A549 (cell line): ENCODE measurements around the gene C5orf63. TPM values are rescaled to one million over a fixed set of nuclear protein-coding genes. Genes with fewer than 3 reads are reported as not detected.

Experiments
- ATAC-seq, 2 experiments: fragments of 200-7000 bp in 1 of 2; fragments of >200 bp in 1 of 2; cut with Nextera tagmentation in 1 of 2; cut with Tn5 transposase in 1 of 2; 3 replicates each; pipeline versions ENCODE4 v1.8.0 to v1.9.1; 2018 to 2020; ENCODE audit warnings: mild to moderate bottlenecking in 1 of 2, moderate library complexity in 1 of 2
- CTCF ChIA-PET: fragments of 300-600 bp; sonication (Branson Sonifier 250); formaldehyde crosslinking; extraction: SDS; loops from one replicate; lab custom pipeline; 2021; ENCODE audit warnings: antibody characterized with exemption, inconsistent platforms; lab: Yijun Ruan, JAX
- POLR2A ChIA-PET: fragments of 350-600 bp; formaldehyde crosslinking; extraction: SDS; loops from one replicate; lab custom pipeline; 2021; ENCODE audit warnings: antibody characterized with exemption, inconsistent platforms; lab: Yijun Ruan, JAX
- DNase-seq, 2 experiments: peaks; one replicate each; pipeline versions ENCODE4 v3.0.0 to v3.0.0-alpha.2; 2011 to 2016; ENCODE audit warnings: low read depth in 1 of 2, low spot score in 1 of 2
- FAIRE-seq: peaks from 2 replicates; lab custom pipeline; 2011; peaks lifted over from hg19 to GRCh38; lab: Jason Lieb, UNC
- H3K27ac ChIP-seq, 2 experiments: fragments of >200 bp; sonication (Bioruptor Twin); formaldehyde crosslinking; 3 replicates each; pipeline ENCODE4 v1.5.1; 2016 to 2017
- H3K4me1 ChIP-seq: fragments of >200 bp; sonication (Bioruptor Twin); formaldehyde crosslinking; 3 replicates; pipeline ENCODE4 v1.6.1; 2016
- H3K4me2 ChIP-seq: fragments of >200 bp; sonication (Bioruptor Twin); formaldehyde crosslinking; 3 replicates; pipeline ENCODE4 v1.6.1; 2016
- H3K4me3 ChIP-seq: fragments of >200 bp; sonication (Bioruptor Twin); formaldehyde crosslinking; 3 replicates; pipeline ENCODE4 v1.5.1; 2016
- H3K9me3 ChIP-seq: fragments of >200 bp; sonication (Bioruptor Twin); formaldehyde crosslinking; 3 replicates; pipeline ENCODE4 v1.6.1; 2016
- BCL3 ChIP-seq: fragments of >200 bp; sonication (Bioruptor Twin); formaldehyde crosslinking; IDR thresholded peaks from 3 replicates; pipeline ENCODE4 v1.6.1; 2016
- CEBPB ChIP-seq, 2 experiments: fragments of >200 bp in 1 of 2; sonication (Bioruptor Twin) in 1 of 2; formaldehyde crosslinking in 1 of 2; IDR thresholded peaks; 2 replicates each; pipeline ENCODE4 v1.6.1; 2012 to 2016
- CHD2 ChIP-seq: fragments of 150-350 bp; IDR thresholded peaks from 2 replicates; pipeline ENCODE4 v1.6.1; 2014; ENCODE audit warnings: low read length; ENCODE audit not compliant: partially characterized antibody
- EP300 ChIP-seq, 2 experiments: fragments of >200 bp; sonication (Bioruptor Twin); formaldehyde crosslinking; IDR thresholded peaks; 2 replicates in 1 of 2; 3 replicates in 1 of 2; pipeline ENCODE4 v1.6.1; 2016 to 2017
- FOSL2 ChIP-seq, 2 experiments: fragments of 450-650 bp in 1 of 2; fragments of >200 bp in 1 of 2; sonication (Bioruptor Twin) in 1 of 2; formaldehyde crosslinking; IDR thresholded peaks; 2 replicates each; pipeline versions ENCODE4 v1.5.0 to v1.6.1; 2016 to 2020; ENCODE audit warnings: mild to moderate bottlenecking in 1 of 2, moderate library complexity in 1 of 2
- HEYL ChIP-seq: fragments of 250-450 bp; sonication (Bioruptor Pico); IDR thresholded peaks from 2 replicates; pipeline ENCODE4 v1.8.0; 2021; ENCODE audit warnings: mild to moderate bottlenecking, moderate library complexity
- HOXB5 ChIP-seq: fragments of 250-450 bp; sonication (Bioruptor Pico); IDR thresholded peaks from 2 replicates; pipeline ENCODE4 v1.5.0; 2020; ENCODE audit warnings: mild to moderate bottlenecking, moderate library complexity
- JUNB ChIP-seq: fragments of >200 bp; sonication (Bioruptor Twin); formaldehyde crosslinking; IDR thresholded peaks from 2 replicates; pipeline ENCODE4 v1.6.1; 2016
- MAFK ChIP-seq: fragments of 450-650 bp; IDR thresholded peaks from 2 replicates; pipeline ENCODE4 v1.6.1; 2014; ENCODE audit not compliant: partially characterized antibody
- POLR2A ChIP-seq: IDR thresholded peaks from 2 replicates; pipeline ENCODE4 v1.6.1; 2012; ENCODE audit warnings: mild to moderate bottlenecking, low read length
- RARB ChIP-seq: fragments of 250-450 bp; sonication (Bioruptor Pico); IDR thresholded peaks from 2 replicates; pipeline ENCODE4 v1.8.0; 2021; ENCODE audit warnings: mild to moderate bottlenecking, moderate library complexity
- REST ChIP-seq: fragments of 200-600 bp; sonication (generic); IDR thresholded peaks from 2 replicates; pipeline ENCODE4 v1.6.1; 2016; ENCODE audit warnings: antibody characterized with exemption, mild to moderate bottlenecking, moderate library complexity
- RFX5 ChIP-seq: fragments of 450-650 bp; IDR thresholded peaks from 2 replicates; pipeline ENCODE4 v1.7.1; 2014; ENCODE audit warnings: antibody characterized with exemption, mild to moderate bottlenecking, moderate library complexity
- SREBF2 ChIP-seq: fragments of 450-650 bp; IDR thresholded peaks from 2 replicates; pipeline ENCODE4 v1.6.1; 2014; ENCODE audit warnings: mild to moderate bottlenecking, moderate library complexity
- TFCP2L1 ChIP-seq: fragments of 250-450 bp; sonication (Bioruptor Pico); IDR thresholded peaks from 2 replicates; pipeline ENCODE4 v1.5.0; 2021; ENCODE audit warnings: mild to moderate bottlenecking
- ZSCAN20 ChIP-seq: fragments of 250-450 bp; sonication (Bioruptor Pico); IDR thresholded peaks from 2 replicates; pipeline ENCODE4 v1.8.0; 2022; ENCODE audit warnings: mild to moderate bottlenecking, moderate library complexity
- WGBS: methylation state at CpG from one replicate; pipeline ENCODE4 v1.1.6; 2017; ENCODE audit errors: missing lambda C conversion rate; 5-methylcytosine and 5-hydroxymethylcytosine counted together
- polyA plus RNA-seq, 4 experiments: library from polyadenylated mRNA; depleted of rRNA in 3 of 4; stranded (reverse); fragments of >200 nt; fragmentation: RNase III in 1 of 4; extraction: RNeasy Plus Mini Kit Qiagen cat#74134 plus additional on column Dnase treatment in 1 of 4; gene quantifications; 2 replicates in 3 of 4; 3 replicates in 1 of 4; pipeline ENCODE4 v1.2.3, GENCODE V29; 2011 to 2017
- TF ChIP-seq, protein P1 (sequence below): fragments of 150-350 bp; IDR thresholded peaks from 2 replicates; pipeline ENCODE4 v1.6.1; 2014; ENCODE audit warnings: low read depth, mild to moderate bottlenecking, low read length
- TF ChIP-seq, protein P2 (sequence below): IDR thresholded peaks from 2 replicates; pipeline ENCODE4 v1.6.1; 2012; ENCODE audit warnings: low read depth, borderline replicate concordance

The C5orf63 gene
- polyA plus RNA-seq, 2 of the 4 experiments (the other 2 are of a cell fraction), result 4.1 to 10.9 TPM

- TF ChIP-seq REST (no peak), SREBF2 (no peak), ZSCAN20 (CRISPR knock-in tag) (no peak), BCL3 (no peak), EP300 (IDR thresholded peaks at IDR 0.05) (no peak), CHD2 (no peak)
Observed at GRCh38 chr5:127092690-127093089, 19.4 kb upstream of the C5orf63 start (continued).

GRCh38 chr5:127089191-127089590 lies 15.9 kb upstream of the C5orf63 start:
- POLR2A ChIA-PET, result interaction anchor here (1.4 kb wide), 1 partner anchor 17 kb away, joined by 5 read pairs; the partner anchor contains the start of gene C5orf63
- no peak for TF ChIP-seq POLR2A
- TF ChIP-seq RFX5, result no peak
- TF ChIP-seq, protein P1, sequence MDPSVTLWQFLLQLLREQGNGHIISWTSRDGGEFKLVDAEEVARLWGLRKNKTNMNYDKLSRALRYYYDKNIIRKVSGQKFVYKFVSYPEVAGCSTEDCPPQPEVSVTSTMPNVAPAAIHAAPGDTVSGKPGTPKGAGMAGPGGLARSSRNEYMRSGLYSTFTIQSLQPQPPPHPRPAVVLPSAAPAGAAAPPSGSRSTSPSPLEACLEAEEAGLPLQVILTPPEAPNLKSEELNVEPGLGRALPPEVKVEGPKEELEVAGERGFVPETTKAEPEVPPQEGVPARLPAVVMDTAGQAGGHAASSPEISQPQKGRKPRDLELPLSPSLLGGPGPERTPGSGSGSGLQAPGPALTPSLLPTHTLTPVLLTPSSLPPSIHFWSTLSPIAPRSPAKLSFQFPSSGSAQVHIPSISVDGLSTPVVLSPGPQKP, result no peak
- no peak for FAIRE-seq
- peaks cover 12% of the 10 kb centered on the region for H3K4me1 ChIP-seq
- H3K4me3 ChIP-seq, result no peak overlapping the region
- no peak overlapping the region; a peak in 1 of 6 replicates for H3K27ac ChIP-seq
- no peak overlapping the region for H3K4me2 ChIP-seq
- H3K9me3 ChIP-seq, result no peaks in the 10 kb centered on the region
- CTCF ChIA-PET, result no interaction called here
- no peak for ATAC-seq
- no peak for DNase-seq

- no peaks in the 10 kb centered on the region for H3K9me3 ChIP-seq
- no peak for TF ChIP-seq HEYL (CRISPR knock-in tag)
- TF ChIP-seq RARB (CRISPR knock-in tag), result no peak
- peak; percentile 30 for TF ChIP-seq JUNB
- TF ChIP-seq, protein P2, sequence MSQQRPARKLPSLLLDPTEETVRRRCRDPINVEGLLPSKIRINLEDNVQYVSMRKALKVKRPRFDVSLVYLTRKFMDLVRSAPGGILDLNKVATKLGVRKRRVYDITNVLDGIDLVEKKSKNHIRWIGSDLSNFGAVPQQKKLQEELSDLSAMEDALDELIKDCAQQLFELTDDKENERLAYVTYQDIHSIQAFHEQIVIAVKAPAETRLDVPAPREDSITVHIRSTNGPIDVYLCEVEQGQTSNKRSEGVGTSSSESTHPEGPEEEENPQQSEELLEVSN, result no peak
- TF ChIP-seq HOXB5 (CRISPR knock-in tag), result no peak
- TF ChIP-seq MAFK, result no peak
- peak; percentile 66 to 72 for TF ChIP-seq CEBPB (IDR thresholded peaks at IDR 0.05)
- 0 out of 2 replicates have a peak, but pooled peaks have one; percentile 29 for TF ChIP-seq FOSL2 (IDR thresholded peaks at IDR 0.05)
- 0 out of 2 replicates have a peak, but pooled peaks have one; percentile 36 for TF ChIP-seq FOSL2 (CRISPR knock-in tag; IDR thresholded peaks at IDR 0.05)
- TF ChIP-seq TFCP2L1 (CRISPR knock-in tag), result no peak
- TF ChIP-seq, all 56 proteins: peak for 3
- H3K4me1 ChIP-seq, result peaks cover 12% of the 10 kb centered on the region
- H3K4me2 ChIP-seq, result peak overlapping the region; percentile 26; the same call in 2 of the 3 replicates
- peak; percentile 84 to 94 for ATAC-seq
- no peak for FAIRE-seq
- POLR2A ChIA-PET, result interaction anchor here (1.4 kb wide), 1 partner anchor 16 kb away, joined by 5 read pairs; the partner anchor contains the start of gene C5orf63
- CTCF ChIA-PET, result interaction anchor here (1.8 kb wide), 1 partner anchor 59 kb away, joined by 4 read pairs; no protein-coding TSS in a partner anchor
- no peak overlapping the region for H3K4me3 ChIP-seq
- whole genome bisulfite sequencing, result 9% methylated on average over 1 of the region's 1 CpG
- peak; percentile 13 to 41 for DNase-seq
- H3K27ac ChIP-seq, result no peak overlapping the region
Observed at GRCh38 chr5:127088251-127088650, 14.9 kb upstream of the C5orf63 start.
